Cerebellar nuclear complex (tissue), 1 donor: ENCODE data around the gene NXPE3.
"Not testable (repeated sequence)": the region's sequence is repeated elsewhere in the genome, so short reads cannot be mapped to it uniquely, and the experiment has no call there.

Experiments used
- DNase-seq, 2 experiments: peaks; one replicate each; lab custom pipeline; 2025; lab: John Stamatoyannopoulos, UW

Gene NXPE3

DNA sequence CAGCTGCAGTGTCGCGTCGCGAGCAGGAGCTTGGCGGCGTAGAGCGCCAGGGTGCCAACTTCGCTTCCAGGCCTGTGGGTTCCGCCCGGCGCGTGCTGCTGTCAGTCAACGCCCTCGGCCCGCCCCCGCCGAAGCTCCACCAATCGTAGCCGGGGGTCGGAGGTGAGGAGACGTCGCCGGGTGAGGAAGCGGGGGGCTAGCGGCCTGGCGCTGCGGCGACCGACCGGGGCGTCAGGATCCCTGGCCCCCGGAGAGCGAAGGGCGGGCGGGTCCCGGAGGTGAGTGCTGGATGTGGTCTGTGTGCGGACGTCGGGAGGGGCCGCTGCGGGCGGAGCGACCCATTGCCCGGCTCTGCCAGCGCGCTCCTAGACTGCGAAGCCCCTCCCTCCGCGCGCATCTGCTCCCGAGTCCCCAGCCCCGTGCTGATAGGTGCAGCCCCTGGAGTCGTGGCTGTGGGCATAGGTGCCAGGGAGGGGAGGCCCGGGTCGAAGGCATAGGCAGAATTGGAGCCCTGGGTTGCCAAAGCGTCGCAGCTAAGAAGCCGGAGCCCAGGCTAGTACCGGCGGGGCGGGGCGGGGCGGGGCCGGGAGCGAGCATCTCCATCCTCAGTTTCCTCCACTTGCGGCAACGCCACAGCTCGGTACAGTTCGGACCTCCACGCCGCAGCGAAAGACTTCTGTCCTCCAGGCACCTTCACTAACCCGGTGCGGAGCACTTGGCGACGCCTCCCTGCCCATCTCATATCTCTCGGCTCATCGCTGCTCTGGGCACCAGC is at the start of gene NXPE3:
Gene NXPE3, plus strand, starts transcription at position 165 of the 775 bp plus-strand sequence. CDS start 6,386 bp downstream, outside the sequence.
- peak; percentile 38 to 54 for DNase-seq

DNA sequence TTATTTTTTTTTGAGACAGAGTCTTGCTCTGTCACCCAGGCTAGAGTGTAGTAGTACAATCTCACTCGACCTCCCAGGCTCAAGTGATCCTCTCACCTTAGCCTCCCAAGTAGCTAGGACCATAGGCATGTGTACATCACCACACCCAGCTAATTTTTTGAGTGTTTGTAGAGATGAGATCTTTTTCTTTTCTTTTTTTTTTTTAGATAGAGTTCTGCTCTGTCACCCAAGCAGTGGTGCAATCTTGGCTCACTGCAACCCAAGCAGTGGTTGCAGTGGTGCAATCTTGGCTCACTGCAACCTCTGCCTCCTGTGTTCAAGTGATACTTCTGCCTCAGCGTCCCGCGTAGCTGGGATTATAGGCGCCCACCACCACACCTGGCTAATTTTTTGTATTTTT is 49.4 kb upstream of the NXPE3 start:
- no peak for DNase-seq

DNA sequence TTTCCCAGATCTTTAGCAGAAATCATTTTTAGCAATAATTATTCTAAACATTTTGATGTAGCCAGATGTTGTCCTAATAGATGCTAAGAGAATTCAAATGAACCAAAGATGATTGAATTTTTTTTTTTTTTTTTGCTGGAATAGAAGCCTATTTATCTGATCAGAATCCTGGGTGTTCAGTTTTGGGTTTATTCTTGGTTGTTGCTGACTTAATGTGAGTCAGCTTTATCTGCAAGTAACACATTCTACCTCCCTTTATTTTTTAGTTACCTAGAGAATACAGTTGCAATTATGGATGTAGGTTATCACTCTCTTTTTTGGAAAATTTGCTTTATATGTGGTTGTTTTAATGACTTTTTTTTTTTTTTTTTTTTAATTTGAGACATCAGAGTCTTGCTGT is 48.2 kb upstream of the NXPE3 start:
- no peak for DNase-seq

DNA sequence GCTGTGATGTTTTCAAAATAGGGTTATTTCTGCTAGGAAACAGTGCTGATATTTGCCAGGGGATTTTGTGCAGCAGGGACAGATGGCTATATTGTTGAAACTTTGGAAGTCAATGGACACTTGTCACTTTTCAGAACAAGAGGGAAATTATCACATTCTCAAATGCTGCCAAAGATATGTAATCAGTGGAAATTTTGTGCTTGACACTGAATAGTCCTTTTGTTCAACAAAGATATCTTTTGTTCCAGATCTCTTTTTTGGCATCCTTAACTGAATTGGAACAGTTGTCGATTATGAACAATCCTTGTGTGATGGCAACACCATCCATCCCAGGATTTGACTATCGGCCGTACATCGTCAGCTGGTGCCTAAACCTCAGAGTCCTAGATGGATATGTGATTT is 46.8 kb upstream of the NXPE3 start:
- DNase-seq: no peak

DNA sequence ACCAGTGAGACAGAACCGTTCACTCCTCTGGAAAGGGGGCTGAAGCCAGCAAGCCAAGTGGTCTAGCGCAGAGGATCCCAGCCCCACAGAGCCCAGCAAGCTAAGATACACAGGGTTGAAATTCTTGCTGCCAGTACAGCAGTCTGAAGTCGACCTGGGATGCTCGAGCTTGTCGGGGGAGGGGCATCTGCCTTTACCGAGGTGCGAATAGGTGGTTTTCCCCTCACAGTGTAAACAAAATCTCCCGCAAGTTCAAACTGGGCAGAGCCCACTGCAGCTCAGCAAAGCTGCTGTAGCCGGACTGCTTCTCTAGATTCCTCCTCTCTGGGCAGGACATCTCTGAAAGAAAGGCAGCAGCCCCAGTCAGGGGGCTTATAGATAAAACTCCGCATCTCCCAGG is 43.2 kb upstream of the NXPE3 start:
- no peak for DNase-seq

DNA sequence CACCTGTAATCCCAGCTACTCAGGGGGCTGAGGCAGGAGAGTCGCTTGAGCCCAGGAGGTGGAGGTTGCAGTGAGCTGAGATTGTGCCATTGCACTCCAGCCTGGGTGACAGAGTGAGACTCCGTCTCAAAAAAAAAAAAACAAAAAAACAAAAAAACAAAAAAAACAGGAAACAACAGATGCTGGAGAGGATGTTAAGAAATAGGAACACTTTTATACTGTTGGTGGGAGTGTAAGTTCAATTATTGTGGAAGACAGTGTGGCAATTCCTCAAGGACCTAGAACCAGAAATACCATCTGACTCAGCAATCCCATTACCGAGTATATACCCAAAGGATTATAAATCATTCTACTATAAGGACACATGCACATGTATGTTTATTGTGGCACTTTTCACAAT is 37.1 kb upstream of the NXPE3 start:
- not testable (repeated sequence) for DNase-seq

DNA sequence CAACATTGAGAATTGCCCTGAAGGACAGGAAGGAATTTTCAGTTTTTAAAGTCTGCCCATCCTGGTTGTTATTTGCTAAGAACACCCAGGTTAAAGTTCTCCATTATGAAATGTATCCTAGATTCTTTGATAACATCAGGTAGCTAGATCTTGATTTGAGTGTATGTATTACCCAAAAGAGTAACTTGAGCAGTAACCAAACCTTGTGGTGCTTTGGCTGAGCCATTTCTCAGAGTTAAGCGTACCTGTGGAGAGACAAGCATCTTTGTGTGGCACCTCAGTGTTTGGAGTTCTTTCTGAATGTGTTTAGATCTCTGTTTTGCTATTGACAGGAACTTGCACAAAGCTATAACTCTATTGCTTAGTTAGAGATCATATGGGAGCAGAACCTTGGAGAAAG is 34.2 kb upstream of the NXPE3 start:
- no peak for DNase-seq

DNA sequence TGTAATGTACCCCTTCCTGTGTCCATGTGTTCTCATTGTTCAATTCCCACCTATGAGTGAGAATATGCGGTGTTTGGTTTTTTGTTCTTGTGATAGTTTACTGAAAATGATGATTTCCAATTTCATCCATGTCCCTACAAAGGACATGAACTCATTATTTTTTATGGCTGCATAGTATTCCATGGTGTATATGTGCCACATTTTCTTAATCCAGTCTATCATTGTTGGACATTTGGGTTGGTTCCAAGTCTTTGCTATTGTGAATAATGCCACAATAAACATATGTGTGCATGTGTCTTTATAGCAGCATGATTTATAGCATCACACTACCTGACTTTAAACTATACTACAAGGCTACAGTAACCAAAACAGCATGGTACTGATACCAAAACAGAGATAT is 33.1 kb upstream of the NXPE3 start:
- DNase-seq: not testable (repeated sequence)

DNA sequence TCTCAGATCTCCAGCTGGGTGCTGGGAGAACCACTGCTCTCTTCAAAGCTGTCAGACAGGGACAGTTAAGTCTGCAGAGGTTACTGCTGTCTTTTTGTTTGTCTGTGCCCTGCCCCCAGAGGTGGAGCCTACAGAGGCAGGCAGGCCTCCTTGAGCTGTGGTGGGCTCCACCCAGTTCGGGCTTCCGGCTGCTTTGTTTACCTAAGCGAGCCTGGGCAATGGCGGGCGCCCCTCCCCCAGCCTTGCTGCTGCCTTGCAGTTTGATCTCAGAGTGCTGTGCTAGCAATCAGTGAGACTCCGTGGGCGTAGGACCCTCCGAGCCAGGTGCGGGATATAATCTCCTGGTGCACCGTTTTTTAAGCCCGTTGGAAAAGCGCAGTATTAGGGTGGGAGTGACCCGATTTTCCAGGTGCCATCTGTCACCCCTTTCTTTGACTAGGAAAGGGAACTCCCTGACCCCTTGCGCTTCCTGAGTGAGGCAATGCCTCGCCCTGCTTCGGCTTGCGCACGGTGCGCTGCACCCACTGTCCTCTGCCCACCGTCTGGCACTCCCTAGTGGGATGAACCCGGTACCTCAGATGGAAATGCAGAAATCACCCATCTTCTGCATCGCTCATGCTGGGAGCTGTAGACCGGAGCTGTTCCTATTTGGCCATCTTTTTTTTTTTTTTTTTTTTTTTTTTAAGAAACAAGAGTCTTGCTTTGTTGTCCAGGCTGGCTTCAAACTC is 25.5 kb upstream of the NXPE3 start:
- DNase-seq: not testable (repeated sequence)

DNA sequence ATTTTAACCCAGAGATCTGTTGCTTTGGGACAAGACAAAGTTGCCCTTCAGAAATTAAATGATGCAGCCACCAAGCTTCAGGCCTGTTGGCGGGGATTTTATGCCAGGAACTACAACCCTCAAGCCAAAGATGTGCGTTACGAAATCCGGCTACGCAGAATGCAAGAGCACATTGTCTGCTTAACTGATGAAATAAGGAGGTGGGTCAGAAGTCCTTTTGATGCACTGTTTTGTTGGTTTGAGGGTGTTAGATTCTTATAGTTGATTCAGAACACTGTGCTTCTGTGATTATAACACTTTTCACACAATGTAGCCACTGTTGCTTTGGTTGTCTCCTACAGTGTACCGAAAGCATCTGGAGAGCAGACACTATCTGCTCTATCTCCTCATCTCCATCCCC is 20.8 kb upstream of the NXPE3 start:
- no peak for DNase-seq

DNA sequence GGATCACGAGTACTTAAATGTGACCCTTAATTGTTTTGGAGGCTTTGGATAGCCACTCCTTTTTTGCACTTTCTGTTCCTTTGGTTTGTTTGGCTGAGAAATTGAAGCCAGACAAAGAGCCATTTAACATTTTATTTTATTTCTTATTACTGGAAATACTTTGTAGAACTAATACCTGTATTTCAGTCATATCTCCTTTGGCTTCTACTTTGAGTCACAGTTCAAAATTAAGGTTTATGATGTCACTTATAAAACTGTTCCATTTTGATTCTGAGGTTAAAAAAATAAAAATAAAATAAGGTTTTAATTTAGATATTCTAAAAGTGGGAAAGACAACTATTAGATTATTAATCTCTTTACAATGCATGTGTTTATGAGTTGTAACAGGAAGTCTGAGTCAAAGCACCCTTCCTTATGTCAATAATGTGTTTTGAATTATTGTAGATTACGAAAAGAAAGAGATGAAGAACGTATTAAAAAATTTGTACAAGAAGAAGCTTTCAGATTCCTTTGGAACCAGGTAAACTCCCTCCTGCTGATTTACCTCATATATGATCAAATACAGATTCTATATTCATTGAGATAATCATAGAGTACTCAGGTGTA is 16.9 kb upstream of the NXPE3 start:
- no peak for DNase-seq

DNA sequence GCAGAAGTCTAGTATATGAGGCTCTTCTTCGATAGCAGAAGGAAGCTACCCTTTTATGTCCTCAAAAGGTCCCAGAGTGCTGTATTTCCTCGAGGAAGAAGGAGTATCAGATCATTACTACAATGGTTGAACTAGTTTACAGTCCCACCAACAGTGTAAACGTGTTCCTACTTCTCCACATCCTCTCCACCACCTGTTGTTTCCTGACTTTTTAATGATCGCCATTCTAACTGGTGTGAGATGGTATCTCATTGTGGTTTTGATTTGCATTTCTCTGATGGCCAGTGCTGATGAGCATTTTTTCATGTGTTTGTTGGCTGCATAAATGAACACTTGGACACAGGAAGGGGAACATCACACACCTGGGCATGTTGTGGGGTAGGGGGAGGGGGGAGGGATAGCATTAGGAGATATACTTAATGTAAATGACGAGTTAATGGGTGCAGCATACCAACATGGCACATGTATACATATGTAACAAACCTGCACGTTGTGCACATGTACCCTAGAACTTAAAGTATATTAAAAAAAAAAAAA is 1.2 kb upstream of the NXPE3 start:
- DNase-seq: not testable (repeated sequence)

DNA sequence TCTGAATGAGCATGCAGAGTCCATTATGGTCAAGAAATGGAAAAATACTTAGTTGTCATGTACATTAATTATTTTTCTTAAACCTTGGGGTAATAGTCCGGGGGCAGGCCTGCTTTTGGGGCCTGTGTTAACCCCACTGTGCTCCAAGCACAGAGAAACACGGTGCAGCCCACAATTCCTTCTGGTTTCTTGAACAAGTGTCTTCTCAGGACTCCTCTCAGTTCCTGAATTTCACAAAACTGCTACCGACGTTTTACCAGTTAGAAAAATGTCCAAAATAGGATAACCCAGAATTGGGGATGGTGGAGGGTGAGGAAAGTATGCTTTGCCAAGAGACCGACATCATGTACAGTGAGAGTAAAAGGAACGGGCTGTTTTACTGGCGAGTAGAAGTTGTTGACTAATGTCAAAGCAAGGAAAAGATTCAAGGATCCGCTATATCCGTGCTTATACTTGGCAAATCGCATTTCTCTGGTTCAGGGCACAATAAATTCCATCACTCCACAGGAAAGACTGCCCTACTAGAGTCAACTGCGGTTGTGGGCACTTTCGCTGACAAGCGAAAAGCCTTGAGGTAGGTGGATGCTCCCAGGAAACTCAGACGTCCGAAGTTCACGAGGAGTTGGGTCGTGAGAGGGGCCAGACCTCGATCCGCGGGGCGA is 495 bp upstream of the NXPE3 start:
- no peak for DNase-seq

DNA sequence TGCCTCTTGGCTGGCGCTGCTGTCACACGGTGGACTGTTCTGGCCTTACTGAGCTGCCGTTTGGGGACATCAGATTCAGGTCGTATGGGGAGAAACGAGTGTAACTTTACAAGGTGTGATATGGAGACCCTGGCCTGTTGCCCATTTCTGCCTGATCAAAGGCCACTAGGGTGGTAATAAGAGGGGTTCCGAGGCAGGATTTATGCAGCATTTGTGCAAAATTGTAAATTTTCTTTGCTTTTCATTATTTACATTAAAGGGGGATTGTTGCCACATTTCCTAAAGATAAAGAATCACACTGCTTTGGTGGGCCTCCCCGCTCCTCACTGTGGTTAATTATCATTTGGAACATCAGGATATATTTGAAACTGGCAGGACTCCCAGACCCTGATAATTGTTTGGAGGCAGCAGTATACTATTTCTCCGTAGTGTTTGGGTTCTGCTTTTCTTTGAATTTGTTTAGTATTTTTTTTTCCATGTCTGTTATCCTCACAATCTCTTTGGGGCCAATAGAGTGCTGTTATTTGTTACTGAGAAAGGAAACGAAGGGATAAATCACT is 891 bp downstream of the NXPE3 start:
- DNase-seq: no peak

DNA sequence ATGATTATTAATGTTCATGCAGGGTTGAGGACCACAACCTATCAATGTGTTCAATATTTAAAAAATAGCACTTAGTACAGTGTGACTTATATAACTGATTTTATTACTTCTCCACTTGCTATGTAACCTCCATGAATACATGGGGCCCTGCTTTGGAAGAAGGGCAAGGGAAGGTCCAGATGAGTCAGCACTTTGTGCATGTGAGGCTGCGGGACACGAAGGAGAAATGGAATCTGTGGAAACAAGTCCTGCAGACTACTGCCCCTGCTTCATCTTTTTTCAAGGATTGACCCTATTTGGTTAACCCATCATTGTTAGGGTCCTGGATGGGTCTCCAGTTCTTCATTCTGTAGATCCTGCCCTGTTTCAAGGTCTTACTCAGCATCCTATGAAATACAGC is 1.6 kb downstream of the NXPE3 start:
- DNase-seq: no peak

DNA sequence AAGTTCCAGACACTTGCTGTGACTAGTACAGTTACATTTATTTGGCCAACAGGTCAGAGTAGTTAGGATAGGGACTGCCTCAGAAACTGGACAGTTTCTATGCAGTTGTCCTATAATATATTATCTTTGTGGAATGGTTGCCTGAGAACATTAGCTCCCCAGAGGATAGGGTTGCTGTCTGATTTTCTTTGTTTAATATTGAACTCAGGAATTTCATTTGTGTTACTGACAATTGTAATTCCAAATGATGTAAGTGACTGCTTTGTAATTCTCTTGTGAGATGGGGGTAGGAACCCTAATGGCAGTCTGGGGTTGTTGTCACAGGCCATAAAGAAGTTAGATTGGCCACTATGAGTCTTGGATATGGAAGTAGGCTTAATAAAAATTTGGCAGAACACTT is 2.2 kb downstream of the NXPE3 start:
- DNase-seq: no peak

DNA sequence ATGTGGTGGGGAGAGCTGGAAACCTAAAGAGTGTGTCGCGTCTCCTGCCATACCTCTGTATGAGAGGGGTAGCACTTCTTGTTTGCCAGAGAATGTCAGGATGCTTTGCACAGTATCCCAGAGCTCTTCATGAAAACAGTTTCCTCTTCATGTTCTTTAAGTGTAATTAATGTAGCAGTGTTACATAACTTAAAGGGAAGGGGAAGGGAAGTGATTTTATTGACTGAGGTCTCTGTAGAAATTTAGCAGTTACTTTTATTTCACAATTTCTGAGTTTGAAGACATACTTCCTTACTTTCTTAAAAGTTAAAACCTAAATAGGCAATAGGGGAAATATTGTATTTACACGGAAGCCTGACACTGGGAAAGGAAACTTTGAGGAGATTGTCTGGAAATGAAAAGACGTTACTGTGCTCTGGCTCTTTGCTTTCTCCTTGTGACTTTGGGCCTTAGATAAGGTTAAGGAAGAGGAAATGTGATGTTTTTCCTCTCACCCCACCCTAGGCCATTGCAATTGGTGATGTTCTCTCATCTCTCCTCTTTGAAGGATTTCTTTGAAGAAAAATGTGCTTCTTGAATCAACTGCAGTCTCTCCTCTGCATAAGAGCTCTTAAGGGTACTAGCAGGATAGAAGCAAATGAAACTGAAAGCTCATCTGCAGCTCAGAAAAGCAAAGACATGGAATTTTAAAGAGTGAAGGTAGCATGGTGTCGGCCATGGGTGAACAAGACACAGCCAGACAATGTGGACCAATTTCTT is 6.0 kb downstream of the NXPE3 start:
- no peak for DNase-seq

DNA sequence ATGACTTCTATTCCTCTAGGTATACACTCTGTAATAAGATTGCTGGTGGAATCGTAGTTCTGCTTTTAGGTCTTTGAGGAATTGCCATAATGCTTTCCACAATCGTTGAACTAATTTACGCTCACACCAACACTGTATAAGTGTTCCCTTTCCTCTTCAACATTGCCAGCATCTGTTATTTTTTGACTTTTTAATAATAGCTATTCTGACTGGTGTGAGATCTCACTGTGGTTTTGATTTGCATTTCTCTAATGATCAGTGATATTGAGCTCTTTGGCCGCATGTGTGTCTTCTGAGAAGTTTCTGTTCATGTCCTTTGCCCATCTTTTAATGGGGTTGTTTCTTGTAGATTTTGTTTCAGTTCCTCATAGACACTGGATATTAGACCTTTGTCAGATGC is 12.8 kb downstream of the NXPE3 start:
- no peak for DNase-seq

DNA sequence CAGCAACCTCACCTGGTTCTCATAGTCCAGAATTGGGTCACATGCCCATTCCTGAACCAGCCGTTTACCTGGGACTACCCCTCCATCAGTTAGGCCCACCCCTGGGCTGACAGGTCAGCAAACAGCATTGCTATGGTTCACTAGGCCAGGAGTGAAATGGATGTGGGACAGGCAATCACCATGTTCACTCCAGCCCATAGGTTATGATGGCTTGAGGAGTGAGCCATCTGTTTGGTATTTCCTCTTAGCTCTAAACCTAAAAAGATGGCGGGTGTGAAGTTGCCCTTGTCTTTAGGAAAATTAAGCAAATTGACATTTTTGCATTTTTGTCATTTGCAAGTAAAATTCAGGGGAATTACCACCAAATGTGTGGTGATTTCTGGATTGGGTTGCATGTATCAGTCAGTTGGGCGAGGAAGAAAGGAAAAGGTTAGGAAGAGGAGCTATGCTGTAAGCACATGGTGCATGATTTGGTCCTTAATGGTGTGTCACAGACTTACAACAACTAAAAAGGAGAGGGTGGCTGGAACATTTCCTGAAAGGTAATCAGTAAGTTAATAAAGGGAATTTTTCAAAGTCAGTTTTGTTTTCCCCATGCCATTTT is 17.2 kb downstream of the NXPE3 start:
- no peak for DNase-seq

DNA sequence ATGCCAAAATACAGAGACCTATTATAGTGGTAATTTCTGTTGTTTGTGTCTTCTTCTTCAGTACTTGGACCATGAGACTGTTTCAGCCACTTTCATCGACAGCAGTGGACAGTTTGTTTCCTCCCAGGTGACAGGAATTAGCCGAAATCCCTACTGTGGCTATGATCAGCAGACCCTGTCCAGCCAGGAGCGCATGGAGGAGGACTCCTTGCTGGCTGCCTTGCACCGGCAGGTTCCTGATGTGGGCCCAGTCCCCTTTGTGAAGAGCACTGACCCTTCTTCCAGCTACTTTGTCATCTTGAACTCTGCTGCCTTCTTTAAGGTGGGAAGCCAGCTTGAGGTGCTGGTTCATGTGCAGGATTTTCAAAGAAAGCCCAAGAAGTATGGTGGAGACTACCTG is 22.2 kb downstream of the NXPE3 start:
- no peak for DNase-seq

DNA sequence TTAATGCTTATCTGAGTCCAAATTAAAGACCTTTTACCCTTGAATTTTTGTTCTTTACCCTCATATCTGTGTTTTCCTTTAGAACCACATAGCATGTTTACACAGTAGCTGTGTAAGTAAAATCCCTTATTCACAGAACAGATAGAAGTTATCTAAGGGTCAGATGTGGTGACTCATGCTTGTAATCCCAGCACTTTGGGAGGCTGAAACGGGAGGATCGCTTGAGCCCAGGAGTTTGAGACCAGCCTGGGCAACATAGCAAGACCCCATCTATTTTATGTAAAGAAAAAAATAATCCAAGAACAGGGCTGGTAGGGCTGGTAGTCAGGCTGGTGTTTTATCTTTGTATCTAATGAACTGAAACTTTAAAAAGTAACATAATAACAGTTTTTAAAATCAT is 23.2 kb downstream of the NXPE3 start:
- no peak for DNase-seq
